GM23248 (cell line): ENCODE measurements around the gene SPPL3. TPM values are rescaled to one million over a fixed set of nuclear protein-coding genes. Genes with fewer than 3 reads are reported as not detected.

Source experiments
- DNase-seq: peaks from one replicate; pipeline ENCODE4 v3.0.0-alpha.2; 2015
- H2AFZ ChIP-seq: fragments of 200-600 bp; sonication (generic); 2 replicates; pipeline ENCODE4 v1.6.1; 2016; ENCODE audit warnings: antibody characterized with exemption
- H3F3A ChIP-seq: fragments of 200-600 bp; sonication (generic); 2 replicates; pipeline ENCODE4 v1.6.1; 2016; ENCODE audit warnings: mild to moderate bottlenecking, antibody characterized with exemption, mixed run types; ENCODE audit not compliant: insufficient read depth
- H3K27ac ChIP-seq: fragments of 200-600 bp; sonication (generic); 2 replicates; pipeline ENCODE4 v1.5.1; 2016; ENCODE audit warnings: mild to moderate bottlenecking
- H3K27me3 ChIP-seq: fragments of 200-600 bp; sonication (generic); replicated peaks from 2 replicates; pipeline ENCODE4 v1.6.1; 2016; ENCODE audit warnings: mild to moderate bottlenecking; ENCODE audit not compliant: insufficient read depth
- H3K36me3 ChIP-seq: fragments of 200-600 bp; sonication (generic); 2 replicates; pipeline ENCODE4 v1.6.1; 2016; ENCODE audit warnings: low read depth, mild to moderate bottlenecking
- H3K4me1 ChIP-seq: fragments of 200-600 bp; sonication (generic); 2 replicates; pipeline ENCODE4 v1.6.1; 2016; ENCODE audit warnings: mild to moderate bottlenecking; ENCODE audit not compliant: insufficient read depth
- H3K4me2 ChIP-seq: fragments of 200-600 bp; sonication (generic); one replicate; pipeline ENCODE4 v1.6.1; 2016; ENCODE audit warnings: mild to moderate bottlenecking; ENCODE audit not compliant: unreplicated experiment
- H3K4me3 ChIP-seq: fragments of 200-600 bp; sonication (generic); 2 replicates; pipeline ENCODE4 v1.5.1; 2016; ENCODE audit warnings: mild to moderate bottlenecking
- H3K79me2 ChIP-seq: fragments of 200-600 bp; sonication (generic); 2 replicates; pipeline ENCODE4 v1.6.1; 2016; ENCODE audit warnings: mild to moderate bottlenecking; ENCODE audit not compliant: insufficient read depth
- H3K9ac ChIP-seq: fragments of 200-600 bp; sonication (generic); 2 replicates; pipeline ENCODE4 v1.6.1; 2016; ENCODE audit warnings: mild to moderate bottlenecking
- H3K9me2 ChIP-seq: fragments of 200-600 bp; sonication (generic); 2 replicates; pipeline ENCODE4 v1.6.1; 2016; ENCODE audit warnings: mixed run types, mild to moderate bottlenecking, moderate library complexity; ENCODE audit not compliant: insufficient read depth
- H3K9me3 ChIP-seq: fragments of 200-600 bp; sonication (generic); one replicate; pipeline ENCODE4 v1.6.1; 2017; ENCODE audit warnings: low read depth
- H4K20me1 ChIP-seq: fragments of 200-600 bp; sonication (generic); 2 replicates; pipeline ENCODE4 v1.6.0; 2016; ENCODE audit not compliant: insufficient read depth
- EZH2 ChIP-seq: fragments of 200-600 bp; sonication (generic); IDR thresholded peaks from 2 replicates; pipeline ENCODE4 v1.6.1; 2018; ENCODE audit warnings: antibody characterized with exemption, mild to moderate bottlenecking; ENCODE audit not compliant: insufficient read depth, poor library complexity, severe bottlenecking
- EZH2phosphoT487 ChIP-seq: fragments of 200-600 bp; sonication (generic); IDR thresholded peaks from 2 replicates; pipeline ENCODE4 v1.6.1; 2018; ENCODE audit warnings: antibody characterized with exemption, moderate library complexity, mild to moderate bottlenecking, low read depth; ENCODE audit not compliant: insufficient read depth
- WGBS, 2 experiments: methylation state at CpG; one replicate each; pipeline ENCODE4 v1.1.6; 2015 to 2017; ENCODE audit warnings: low lambda C conversion rate in 2 of 2, low coverage in 1 of 2; ENCODE audit errors: missing lambda C conversion rate in 2 of 2; 5-methylcytosine and 5-hydroxymethylcytosine counted together
- in situ Hi-C: fragments of 300-500 bp; cut with MboI; formaldehyde crosslinking; loops from 2 replicates; pipeline ENCODE4 v1.15.0; 2020
- polyA plus RNA-seq: library from polyadenylated mRNA; unstranded; fragments of >200 nt; fragmentation: Nextera tagmentation; extraction: Ambion mirVana; gene quantifications from 2 replicates; pipeline ENCODE4 v1.2.1, GENCODE V29; 2016
- total RNA-seq: library from RNA; depleted of rRNA; stranded (reverse); fragments of >200 nt; shearing (Covaris generic); gene quantifications from 2 replicates; pipeline ENCODE4 v1.2.3, GENCODE V29; 2014

The SPPL3 gene
- total and polyA plus RNA-seq, 2 experiments from 2014 or later: 8.1 to 24.8 TPM

DNA sequence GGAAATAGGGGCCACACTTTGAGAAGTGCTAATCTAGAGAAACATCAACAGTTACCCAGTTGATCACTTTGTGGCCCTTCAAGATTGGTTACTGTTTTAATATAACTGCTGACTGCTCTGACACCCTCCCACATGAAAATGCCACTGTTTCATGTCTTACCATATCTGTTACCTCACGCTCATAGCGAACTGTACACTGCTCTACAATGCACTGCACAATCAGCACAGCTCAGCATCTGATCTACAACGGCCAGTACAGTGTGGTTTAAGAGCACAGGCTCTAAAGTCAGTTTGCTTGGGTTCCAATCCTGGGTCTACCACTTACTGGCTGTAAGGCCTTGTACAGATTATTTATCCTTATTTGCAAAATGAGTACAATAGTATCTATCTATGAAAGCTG, 39.1 kb downstream of the SPPL3 start:
- in situ Hi-C loops: no loop called here
- H3K9ac ChIP-seq: no peak overlapping the region
- H3K4me2 ChIP-seq: no peak overlapping the region
- H3K27me3 ChIP-seq: no peaks in the 10 kb centered on the region
- H3K4me3 ChIP-seq: no peak overlapping the region
- H3F3A ChIP-seq: no peaks in the 10 kb centered on the region
- no peak for TF ChIP-seq EZH2phosphoT487
- no peak for TF ChIP-seq EZH2
- H3K36me3 ChIP-seq: no peaks in the 10 kb centered on the region
- H3K9me2 ChIP-seq: no peaks in the 10 kb centered on the region
- no peak overlapping the region for H3K27ac ChIP-seq
- no peak for DNase-seq
- peaks cover 88% of the 10 kb centered on the region for H3K79me2 ChIP-seq
- no peaks in the 10 kb centered on the region for H3K4me1 ChIP-seq
- H4K20me1 ChIP-seq: no peaks in the 10 kb centered on the region; the same call in 1 of the 2 replicates
- no peaks in the 10 kb centered on the region for H3K9me3 ChIP-seq
- WGBS, 2 experiments: 96 to 97% methylated on average over 3 of the region's 3 CpGs
- no peak overlapping the region for H2AFZ ChIP-seq

DNA sequence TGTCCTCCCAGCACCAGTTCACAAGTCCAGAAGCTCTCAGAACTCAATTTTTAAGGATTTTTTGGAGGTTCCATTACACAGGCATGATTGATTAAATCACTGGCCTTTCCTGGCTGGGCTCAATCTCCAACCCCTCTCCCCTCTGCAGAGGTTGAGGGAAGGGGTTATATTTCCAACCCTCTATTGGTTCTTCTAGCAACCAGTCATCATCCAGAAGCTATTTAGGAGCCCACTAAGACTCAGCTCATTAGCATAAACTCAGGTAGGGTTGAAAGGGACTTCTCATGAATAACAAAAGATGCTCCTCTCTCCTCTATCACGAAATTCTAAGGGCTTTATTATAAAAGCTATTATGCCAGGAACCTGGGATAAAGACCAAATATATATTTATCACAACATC, 41.5 kb downstream of the SPPL3 start:
- no peak overlapping the region for H3K9ac ChIP-seq
- no peak overlapping the region for H3K4me2 ChIP-seq
- no peak overlapping the region for H2AFZ ChIP-seq
- H3K9me3 ChIP-seq: no peaks in the 10 kb centered on the region
- H3F3A ChIP-seq: no peaks in the 10 kb centered on the region
- H3K36me3 ChIP-seq: no peaks in the 10 kb centered on the region
- no peak overlapping the region for H3K27ac ChIP-seq
- H3K79me2 ChIP-seq: peaks cover 88% of the 10 kb centered on the region
- TF ChIP-seq EZH2phosphoT487 (no peak), EZH2 (no peak)
- H3K4me1 ChIP-seq: no peaks in the 10 kb centered on the region
- H3K27me3 ChIP-seq: no peaks in the 10 kb centered on the region
- 97% methylated on average over 1 of the region's 1 CpG for WGBS, 2 experiments
- DNase-seq: no peak
- peaks cover under 1% of the 10 kb centered on the region; the same call in 1 of the 2 replicates for H4K20me1 ChIP-seq
- in situ Hi-C loops: no loop called here
- no peaks in the 10 kb centered on the region for H3K9me2 ChIP-seq
- no peak overlapping the region for H3K4me3 ChIP-seq

DNA sequence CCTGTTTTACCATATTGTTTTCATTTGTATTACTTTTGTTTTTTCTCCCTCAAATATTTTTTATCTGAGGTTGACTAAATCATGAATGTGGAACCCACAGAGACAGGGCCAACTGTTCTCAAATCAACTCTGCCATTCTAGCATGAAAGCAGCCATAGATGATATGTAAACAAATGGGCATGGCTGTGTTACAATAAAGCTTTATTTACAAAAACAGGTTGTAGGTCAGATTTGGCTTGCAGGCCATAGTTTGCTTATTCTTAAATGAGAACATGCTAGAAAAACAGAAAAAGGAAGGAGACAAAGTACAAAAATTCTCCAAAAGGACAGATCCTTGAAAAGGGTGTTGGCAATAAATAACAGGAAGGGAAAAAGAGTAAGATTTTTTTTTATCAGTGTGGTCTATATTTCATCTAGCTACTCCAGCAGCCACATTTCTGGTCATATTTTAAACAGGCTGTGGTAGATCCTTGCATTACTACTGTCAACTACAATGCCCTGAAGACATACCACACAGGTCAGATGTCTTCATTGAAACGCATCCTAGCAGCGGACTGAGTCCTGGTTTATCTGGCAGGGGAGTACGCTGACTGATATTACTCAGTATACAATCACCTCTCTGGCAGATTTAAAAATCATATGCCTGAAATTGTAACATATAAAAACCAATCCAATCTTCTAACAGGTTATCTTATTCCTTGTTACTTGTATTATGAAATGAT, 42.9 kb downstream of the SPPL3 start:
- in situ Hi-C loops: no loop called here
- Histone ChIP-seq H3K4me2 (no peak overlapping the region), H3F3A (no peaks in the 10 kb centered on the region; the same call in 1 of the 2 replicates), H3K79me2 (peaks cover 88% of the 10 kb centered on the region), H3K9me3 (no peaks in the 10 kb centered on the region), H3K9me2 (no peaks in the 10 kb centered on the region), H3K36me3 (no peaks in the 10 kb centered on the region), H2AFZ (no peak overlapping the region), H3K4me3 (no peak overlapping the region), H3K27me3 (no peaks in the 10 kb centered on the region), H3K9ac (no peak overlapping the region), H3K27ac (no peak overlapping the region), H3K4me1 (0 out of 2 replicates have a peak, but pooled peaks cover under 1% of the 10 kb centered on the region), H4K20me1 (peaks cover 4% of the 10 kb centered on the region; the same call in 1 of the 2 replicates)
- WGBS, 2 experiments: 97 to 100% methylated on average over 3 of the region's 3 CpGs
- DNase-seq: no peak
- no peak for TF ChIP-seq EZH2phosphoT487
- TF ChIP-seq EZH2: no peak

DNA sequence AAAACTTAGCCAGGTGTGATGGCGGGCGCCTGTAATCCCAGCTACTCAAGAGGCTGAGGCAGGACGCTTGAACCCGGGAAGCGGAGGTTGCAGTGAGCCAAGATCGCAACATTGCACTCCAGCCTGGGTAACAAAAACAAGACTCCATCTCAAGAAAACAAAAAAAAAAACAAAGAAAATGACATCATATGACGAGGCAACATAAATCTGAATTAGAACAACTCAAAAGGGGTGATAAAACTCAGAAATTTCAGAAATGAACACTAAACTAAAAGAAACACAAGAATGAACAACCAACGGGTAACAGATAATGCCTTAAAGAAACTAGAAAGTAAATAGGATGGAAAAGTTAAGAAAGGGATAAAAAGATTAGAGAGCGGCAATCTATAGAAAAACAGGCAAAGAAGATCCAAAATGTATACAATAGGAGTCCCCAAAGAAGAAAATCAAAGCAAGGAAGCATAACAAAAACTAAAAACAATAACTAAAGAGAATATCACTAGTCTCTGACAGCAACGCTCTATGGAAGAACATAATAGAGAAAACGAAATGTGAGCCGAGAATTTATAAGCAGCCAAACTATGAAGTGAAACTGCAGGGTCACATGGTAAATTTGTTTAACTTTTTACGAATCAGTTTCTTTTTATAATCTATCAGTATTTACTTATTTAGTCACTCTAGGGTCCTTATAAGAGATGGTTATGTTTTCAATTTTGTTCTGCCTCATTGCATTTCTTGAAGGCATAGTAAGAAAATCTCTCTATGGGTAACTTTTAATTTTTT, 45.7 kb downstream of the SPPL3 start:
- H3K79me2 ChIP-seq: peaks cover 92% of the 10 kb centered on the region
- in situ Hi-C loops: no loop called here
- no peak overlapping the region for H3K4me2 ChIP-seq
- no peaks in the 10 kb centered on the region for H3K36me3 ChIP-seq
- H3K9me3 ChIP-seq: no peaks in the 10 kb centered on the region
- no peak for DNase-seq
- 95% methylated on average over 13 of the region's 13 CpGs for WGBS, 2 experiments
- H3K4me3 ChIP-seq: no peak overlapping the region
- H3K9ac ChIP-seq: no peak overlapping the region
- no peaks in the 10 kb centered on the region; the same call in 1 of the 2 replicates for H3F3A ChIP-seq
- H3K4me1 ChIP-seq: 0 out of 2 replicates have a peak, but pooled peaks cover 4% of the 10 kb centered on the region
- TF ChIP-seq EZH2 (no peak), EZH2phosphoT487 (no peak)
- no peaks in the 10 kb centered on the region for H3K27me3 ChIP-seq
- no peaks in the 10 kb centered on the region for H3K9me2 ChIP-seq
- no peak overlapping the region for H3K27ac ChIP-seq
- H2AFZ ChIP-seq: no peak overlapping the region
- 0 out of 2 replicates have a peak, but pooled peaks cover 4% of the 10 kb centered on the region for H4K20me1 ChIP-seq
